KG1 (cell line): Measurements from ENCODE around the gene SLC19A2.
"Not testable (repeated sequence)": the region's sequence is repeated elsewhere in the genome, so short reads cannot be mapped to it uniquely, and the experiment has no call there.

ENCODE experiments used
- DNase-seq: peaks from one replicate; lab custom pipeline; 2025; lab: John Stamatoyannopoulos, UW

The SLC19A2 gene

DNA sequence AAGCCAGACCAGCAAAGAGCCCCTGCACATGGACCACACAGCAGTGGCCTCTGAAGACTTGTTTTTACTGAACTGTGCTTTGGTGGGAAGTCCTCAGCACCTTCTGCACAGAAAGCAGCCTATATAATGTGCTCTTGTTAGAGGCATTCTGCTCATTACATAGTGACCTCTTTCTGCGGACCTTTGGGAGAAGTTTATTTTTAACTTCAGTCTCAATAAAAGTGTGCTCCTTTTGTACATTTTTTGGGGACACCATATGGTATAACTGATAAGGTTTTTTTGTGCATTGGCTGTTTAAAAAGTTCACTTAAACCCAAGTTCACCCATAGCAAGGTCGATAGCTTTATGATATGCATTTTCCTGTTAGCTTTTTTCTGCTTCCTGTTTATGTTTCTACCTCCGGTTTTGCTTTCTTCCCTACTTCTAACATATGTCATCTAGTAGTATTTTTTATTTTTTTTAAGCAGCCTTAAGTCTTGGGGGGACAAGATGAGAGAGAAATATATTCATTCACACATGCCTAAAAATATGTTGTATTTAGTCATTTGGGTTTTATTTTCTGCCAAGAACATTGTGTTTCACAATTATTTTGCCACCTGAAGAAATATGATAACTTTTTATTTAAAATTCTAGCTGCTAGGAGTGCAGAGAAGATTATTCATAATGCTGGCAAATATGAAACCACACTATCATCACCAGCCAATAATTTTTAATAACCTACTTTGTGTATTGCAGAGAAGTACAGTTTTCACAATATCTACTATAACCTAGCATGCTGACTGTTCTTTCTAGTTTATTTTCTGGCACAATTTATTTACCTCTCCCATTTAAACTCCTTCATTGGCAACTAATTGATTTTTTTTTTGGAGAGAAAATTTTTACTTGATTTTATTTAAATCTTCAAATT is 22.9 kb upstream of the SLC19A2 start:
- no peak for DNase-seq

DNA sequence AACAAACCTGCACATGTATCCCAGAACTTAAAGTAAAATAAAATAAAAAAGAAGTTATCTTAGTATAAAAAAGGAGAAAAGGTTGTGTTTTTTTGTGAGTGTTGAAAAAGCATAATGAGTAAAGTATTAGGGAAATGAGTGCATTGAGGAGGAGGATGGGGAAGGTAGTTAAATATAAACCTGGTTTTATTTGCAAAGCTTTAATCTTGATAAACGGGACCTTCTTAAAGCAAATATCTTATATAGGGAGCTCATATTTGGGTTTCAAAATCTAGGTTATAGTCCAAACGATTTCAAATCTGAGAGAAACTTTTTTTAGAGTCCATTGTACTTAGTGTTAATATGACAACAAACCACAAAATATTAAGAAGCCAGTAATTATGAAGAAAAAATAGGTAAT is 21.7 kb upstream of the SLC19A2 start:
- no peak for DNase-seq

DNA sequence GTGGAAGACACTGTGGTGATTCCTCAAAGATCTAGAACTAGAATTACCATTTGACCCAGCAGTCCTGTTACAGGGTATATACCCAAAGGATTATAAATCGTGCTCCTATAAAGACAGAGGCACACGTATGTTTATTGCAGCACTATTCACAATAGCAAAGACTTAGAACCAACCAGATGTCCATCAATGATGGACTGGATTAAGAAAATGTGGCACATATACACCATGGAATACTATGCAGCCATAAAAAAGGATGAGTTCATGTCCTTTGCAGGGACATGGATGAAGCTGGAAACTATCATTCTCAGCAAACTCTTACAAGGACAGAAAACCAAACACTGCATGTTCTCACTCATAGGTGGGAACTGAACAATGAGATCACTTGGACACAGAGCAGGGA is 17.9 kb upstream of the SLC19A2 start:
- DNase-seq = not testable (repeated sequence)

DNA sequence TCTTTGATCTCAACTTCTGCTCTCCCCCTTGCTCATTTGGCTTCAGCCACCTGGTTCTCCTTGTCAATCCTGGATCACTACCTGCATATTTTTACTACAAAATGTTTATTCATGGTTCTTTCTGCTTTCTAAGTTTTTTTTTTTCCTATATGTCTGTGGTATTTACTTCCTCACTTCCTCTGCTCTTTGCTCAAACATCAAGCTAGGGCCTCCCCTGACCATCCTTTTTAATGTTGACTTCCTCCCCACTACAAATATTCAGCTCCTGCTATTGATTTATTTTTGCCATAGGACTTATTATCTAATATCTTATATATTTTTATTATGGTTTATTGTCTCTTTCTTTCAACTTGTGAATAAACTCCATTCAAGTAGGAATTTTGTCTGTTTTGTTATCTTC is 14.1 kb upstream of the SLC19A2 start:
- no peak for DNase-seq

DNA sequence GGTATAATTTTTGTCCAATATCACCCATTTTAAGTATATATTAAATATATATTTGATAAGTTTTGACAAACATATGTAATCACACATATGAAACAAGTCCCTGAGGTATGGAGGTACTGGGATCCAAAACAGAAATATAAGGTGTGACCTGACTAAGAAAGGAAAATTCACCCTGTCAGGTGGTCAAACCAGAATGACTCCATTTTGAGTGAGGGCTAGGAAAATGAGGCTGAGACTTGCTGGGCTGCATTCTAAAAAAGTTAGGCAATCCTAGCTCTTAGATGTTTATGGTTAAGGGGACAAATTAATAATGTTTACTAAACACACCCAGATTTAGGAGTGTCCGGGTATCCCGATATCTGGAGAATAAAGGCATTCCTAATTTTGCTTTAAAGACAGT is 11.6 kb upstream of the SLC19A2 start:
- DNase-seq = no peak

DNA sequence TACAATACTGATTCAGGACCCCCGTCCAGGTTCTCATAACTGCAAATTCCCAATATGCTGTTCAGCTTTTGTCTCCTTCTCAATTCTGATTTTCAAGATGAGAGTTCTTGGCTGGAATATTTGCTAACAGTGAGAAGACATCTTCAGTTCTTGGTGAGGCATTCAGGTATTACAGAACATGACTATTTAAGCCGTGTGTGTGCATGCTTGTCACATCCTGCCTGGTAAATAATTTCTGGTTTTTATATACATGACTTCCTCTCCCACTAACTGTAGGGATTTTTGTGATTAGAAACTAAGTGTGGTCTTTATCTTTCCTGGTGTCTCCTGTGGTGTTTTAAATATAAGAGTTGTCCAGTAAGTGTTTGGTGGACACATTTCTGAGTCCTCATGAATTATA is 10.2 kb upstream of the SLC19A2 start:
- DNase-seq = no peak

DNA sequence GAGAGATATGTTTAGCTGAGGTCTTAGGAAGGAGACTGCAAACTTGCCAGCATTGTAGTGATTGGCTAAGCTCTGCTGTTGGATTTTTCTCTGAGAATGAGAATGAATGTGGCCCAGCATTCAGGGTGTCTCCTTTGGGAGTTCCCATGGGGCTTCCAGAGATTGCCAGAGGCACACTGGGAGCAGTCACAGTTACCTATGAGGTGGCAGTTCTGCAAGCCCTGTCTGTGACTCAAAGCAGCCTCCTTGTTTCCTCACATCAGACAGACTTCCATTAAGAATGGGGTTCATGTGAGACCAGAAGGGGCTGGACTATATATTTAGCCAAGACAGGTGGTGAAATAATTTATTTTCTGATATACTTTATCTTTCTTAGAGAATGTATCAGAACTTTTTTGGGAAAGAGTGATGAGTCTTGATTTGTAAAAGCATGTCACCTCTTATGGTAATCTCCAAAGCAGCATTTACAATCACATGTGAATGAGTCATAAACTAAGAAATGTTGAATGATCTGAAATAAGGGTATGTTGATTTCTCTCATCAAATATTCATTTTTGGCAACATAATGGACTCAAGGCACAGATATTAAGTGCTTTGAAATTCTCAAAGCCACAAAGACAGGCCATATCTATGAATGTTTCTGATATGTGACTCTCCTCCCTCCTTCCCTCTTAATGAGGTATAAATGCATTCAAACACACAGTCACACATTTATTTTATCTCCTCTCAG is 9.5 kb upstream of the SLC19A2 start:
- no peak for DNase-seq

DNA sequence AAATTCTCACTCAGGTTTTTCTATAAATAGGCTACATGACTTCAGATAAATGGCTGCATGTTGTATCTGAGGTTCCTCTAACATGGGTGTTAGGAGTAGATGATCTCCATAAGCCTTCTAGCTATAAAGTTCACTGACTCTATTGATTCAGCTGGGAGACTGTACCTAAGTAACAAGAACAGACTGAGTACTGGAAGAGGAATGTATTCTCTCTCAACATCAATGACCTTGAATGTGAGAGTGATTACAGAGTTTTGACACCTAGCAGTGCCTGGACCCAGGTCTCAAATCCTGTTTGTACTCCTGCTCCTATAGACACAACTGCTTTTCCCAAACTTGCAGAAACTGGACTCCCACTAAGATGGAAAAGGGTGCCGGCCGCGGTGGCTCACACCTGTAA is 8.6 kb upstream of the SLC19A2 start:
- DNase-seq = no peak

DNA sequence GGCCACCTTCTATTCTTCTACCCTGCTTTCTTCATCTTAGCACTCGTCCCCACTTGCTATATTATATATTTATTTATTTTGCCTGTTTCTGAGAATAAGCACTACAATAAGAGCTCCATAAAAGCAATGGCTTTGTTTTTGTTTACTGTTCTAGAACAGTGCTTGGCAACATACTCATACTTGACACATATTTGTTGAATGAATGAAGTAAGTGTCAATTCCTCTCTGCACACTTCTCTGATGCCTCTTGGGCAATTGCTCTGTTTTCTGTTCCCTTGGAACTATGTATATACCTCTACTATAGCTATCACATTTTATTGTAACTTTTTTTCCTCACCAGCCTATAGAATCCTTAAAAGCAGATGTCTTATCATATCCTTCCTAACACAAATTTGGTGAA is 7.5 kb upstream of the SLC19A2 start:
- no peak for DNase-seq

DNA sequence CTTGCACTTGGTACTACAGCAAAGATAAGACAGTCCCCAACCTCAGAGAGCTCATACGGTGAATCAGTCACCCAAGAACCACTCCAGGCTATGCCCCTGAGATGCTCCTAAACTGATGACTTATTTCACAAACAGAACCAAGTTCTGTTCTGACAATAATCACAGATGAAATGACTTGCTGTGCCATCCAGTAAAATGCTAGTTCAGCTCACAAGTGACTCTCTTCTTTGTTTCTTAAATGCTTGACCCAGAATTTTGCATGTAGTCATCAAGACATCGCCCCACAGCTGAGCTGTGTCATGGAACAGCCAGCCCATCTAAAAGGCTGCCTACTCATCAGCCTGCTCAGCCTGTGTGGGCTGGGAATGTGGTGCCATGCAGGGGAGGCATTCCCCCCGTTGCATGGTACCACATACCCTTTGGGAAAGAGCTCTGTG is 6.1 kb upstream of the SLC19A2 start:
- DNase-seq = no peak

DNA sequence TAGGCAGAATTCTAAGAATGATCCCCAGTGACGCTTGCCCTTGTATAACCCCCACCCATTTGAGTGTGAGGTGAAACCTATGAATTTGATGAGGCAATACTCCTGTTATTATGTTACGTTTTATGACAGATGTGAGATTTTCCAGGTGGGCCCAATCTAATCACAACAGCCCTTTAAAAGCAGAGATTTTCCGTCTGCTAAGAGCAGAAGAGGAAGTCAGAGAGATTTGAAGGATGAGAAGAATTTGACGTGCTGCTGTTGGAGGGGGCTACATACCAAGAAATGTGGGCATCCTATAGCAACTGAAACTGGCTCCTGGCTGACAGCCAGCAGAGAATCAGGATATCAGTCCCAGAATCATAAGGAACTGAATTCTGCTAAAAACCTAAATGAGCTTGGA is 2.4 kb upstream of the SLC19A2 start:
- no peak for DNase-seq

DNA sequence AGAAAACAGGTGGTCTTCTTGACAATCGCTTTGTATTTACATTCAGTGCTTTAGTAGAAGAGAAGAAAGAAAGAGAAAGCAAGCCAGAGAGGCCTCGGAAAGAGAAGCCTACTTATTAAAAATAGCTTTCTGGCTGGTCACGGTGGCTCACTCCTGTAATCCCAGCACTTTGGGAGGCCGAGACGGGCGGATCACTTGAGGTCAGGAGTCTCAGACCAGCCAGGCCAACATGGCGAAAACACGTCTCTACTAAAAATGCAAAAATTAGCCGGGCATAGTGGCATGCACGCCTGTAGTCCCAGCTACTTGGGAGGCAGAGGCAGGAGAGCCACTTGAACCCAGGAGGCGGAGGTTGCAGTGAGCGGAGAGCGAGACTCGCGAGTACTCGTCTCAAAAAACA is 1.8 kb upstream of the SLC19A2 start:
- DNase-seq = no peak

DNA sequence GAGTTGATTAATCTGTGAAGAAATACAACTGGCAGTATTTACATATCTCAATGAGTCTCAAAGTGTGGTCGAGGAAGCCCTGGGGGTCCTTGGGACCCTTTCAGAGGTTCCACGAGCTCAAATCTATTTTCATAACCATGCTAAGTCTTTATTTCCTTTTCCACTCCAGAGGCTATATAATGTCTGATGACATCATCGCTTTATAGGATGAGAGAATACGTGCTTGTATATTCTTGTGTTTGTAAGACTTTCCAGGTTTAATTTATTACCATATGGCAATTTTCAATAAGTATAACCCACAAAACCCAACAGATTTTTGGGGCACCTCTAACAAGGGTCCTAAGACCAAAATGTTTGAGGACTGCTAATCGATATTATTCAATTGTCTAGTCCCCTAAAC is 1.4 kb upstream of the SLC19A2 start:
- no peak for DNase-seq

DNA sequence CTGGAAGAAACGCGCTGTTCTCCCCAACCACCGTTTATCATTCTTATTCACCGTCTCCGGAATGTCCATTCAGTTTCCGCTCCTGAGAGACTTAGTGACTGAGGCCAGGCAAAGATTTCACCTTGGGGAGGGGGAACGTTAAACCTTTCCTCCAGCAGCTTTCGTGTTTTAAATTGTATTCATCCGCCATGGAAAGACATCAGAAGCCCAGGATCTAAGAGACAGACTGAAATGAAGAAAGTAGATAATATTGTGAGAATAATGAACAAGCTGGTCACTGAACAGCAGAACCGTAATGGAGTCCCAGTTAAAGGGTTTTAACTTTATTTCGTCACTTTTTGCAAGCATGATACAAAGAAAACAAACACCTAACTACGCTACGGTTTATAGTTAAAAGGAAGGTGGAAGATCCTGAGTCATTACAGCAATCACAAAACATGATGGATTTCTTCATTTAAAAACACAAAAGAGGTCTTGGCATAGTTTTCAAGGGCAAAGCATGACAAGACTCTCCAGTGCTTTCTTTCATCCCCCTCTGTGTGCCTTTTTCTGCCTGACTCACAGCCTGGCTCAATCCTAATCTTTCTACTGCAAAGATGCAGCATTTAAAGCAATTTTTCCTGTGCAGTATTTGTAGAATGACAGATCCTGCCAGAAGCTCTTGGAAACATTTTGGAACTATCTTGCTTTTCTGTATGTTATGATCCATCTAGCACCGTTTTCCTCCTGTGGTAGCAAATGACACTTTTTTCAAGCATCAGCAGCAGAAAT is 722 bp upstream of the SLC19A2 start:
- no peak for DNase-seq

DNA sequence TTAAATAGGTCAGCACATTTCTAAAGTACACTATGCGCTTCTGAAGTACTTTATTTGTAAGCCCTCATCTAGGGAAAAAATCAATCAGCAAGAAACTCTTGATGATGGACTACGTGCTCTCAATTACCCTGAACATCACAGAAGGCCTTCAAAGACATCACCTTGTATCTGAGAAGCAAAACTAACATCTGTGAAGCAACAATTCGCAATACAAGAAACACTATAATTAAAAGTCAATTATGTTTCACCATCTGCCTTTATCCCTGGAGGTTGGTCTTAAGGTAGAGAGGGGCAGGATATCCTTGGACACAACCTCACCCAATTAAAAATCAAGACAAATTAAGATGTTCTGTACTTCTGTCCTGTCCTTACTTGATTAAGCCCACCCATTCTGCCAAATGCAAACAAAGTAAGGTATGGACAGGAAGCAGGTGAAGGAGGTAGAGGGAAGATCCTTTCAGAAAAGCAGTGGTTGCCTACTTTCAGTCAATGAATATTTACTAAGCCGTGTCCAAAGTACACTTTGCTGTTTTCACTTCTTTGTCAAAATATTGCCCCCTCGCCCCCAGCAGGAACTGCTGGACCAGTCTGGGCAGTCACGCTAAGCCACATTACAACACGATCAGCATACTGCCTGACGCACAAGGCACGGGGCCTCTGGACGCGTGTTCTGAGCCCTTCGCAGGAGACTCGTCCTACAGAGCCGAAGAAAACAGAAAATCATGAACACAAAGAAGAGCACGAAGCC is 887 bp downstream of the SLC19A2 start:
- peak; percentile 43 for DNase-seq

DNA sequence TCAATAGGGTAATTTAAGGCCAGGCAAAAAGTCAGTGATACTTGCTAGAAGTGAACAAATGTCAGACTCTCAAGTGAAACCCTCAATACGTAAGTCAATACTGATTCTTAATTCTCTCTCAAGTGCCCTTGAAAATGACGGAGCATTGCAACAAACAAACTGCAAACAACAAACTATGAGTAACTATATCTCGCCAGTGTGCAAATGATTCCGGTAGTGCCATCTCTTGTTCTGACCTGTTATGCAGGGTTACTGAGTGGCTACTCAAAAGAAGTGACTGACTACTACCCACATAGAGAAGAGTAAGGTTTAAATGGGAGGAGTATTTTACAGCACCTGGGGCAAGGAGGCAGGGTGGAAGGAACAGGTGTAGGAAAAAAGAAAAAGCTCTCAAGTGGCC is 1.6 kb downstream of the SLC19A2 start:
- no peak for DNase-seq

DNA sequence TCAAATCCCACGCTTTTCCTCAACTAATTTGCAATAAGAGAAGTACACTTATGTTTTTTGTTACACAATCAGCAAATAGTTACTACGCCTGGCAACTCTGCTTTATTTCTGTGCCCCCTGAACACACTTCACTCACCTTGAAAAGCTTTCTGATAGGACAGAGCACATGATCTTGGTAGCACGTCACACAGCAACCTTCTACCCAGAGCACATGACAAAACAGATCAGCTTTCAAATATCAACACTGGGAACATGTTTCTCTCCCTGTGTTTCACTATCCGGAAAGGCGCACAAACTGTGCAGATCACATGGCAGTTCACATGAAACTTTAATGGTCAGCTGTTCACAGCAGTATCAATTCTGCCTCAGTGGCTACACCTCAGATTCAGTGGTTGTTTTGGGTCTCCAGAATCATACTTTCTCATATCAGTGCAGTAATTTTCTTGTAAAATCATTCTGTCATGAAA is 2.2 kb downstream of the SLC19A2 start:
- DNase-seq = no peak

DNA sequence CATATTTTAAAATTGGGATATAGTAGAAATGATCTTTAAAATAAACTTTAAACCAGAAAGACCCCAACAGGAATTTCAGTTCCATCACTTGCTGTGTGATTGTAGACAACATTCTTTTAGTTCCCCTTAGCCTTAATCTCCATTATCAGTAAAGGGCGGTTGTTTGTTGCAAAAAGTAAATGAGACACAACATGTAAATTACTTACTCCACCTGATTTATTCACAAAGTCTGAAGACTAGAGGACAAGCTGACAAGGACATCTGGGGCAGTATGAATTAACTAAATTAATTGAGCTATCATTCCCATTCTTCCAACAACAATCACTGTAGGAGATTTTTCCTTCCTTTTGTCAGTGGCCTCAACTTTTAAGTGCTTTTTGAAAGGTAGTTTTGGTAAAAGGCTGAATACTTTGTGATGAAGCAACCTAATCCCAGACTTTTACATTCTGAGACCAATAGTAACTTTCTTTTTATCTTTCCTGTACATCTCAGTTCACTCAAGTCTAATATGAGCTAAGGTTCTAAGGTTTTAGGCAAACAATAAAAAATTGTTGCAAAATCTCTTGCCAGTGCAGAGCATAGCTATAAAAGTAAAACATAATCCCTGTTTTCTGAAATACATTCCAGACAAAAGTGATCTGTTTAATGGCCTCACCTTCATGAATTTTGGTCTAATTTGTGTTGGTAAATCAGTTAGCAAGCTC is 6.2 kb downstream of the SLC19A2 start:
- no peak for DNase-seq

DNA sequence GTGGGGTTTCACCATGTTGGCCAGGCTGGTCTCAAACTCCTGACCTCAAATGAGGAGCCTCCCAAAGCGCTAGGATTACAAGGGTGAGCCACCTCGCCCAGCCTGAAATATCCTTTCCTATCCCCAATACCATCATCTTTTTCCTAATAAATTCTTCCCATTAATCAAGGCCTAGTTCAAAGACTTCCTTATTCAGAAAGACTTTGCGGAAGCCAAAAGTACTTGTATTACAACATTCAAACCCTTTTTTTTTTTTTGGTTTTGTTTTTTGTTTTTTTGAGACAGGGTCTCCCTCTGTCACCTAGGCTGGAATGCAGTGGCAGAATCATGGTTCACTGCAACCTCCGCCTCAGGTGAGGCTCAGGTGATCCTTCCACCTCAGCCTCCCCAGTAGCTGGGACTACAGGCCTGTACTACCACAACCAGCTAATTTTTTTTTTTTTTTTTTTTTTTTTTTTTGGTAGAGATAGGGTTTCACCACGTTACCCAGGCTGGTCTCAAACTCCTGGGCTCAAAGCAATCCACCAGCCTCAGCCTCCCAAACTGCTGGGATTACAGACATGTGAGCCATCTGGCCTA is 7.6 kb downstream of the SLC19A2 start:
- DNase-seq = no peak

DNA sequence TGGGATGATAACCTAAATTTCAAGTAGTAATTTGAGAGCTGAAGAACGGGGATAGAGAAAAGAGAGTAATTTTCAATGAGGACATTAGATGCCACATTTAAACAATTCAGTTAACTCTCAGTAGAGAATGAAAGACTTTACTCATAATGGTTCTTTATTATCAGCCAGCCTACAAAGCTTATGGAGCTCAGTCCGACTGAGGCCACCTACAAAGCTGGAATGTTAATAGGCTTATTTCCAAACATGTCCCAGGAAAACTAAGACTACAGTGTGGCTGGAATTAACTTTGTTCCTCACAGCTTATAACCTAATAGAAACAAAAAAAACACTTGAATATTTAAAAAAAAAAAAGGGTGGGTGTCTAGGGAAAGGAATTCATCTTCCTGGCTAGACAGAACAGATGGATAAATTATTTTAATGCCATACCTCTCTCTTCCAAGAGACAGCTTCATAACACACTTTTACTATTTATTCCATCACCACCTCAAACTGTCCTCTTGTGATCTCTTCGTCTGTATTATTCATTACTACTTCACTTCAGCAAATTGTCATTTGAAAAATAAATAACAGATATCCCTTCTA is 9.8 kb downstream of the SLC19A2 start:
- DNase-seq = no peak
